Hematopoietic multipotent progenitor cell treated with erythropoietin and hydrocortisone succinate and interleukin-3 and kit ligand, for 8 days (in vitro differentiated cells): ENCODE measurements around the gene CNDP2.
"Not testable (repeated sequence)": the region's sequence is repeated elsewhere in the genome, so short reads cannot be mapped to it uniquely, and the experiment has no call there.

Experiments used
- DNase-seq: peaks from one replicate; pipeline ENCODE4 v3.0.0-alpha.2; 2015

Gene CNDP2

DNA sequence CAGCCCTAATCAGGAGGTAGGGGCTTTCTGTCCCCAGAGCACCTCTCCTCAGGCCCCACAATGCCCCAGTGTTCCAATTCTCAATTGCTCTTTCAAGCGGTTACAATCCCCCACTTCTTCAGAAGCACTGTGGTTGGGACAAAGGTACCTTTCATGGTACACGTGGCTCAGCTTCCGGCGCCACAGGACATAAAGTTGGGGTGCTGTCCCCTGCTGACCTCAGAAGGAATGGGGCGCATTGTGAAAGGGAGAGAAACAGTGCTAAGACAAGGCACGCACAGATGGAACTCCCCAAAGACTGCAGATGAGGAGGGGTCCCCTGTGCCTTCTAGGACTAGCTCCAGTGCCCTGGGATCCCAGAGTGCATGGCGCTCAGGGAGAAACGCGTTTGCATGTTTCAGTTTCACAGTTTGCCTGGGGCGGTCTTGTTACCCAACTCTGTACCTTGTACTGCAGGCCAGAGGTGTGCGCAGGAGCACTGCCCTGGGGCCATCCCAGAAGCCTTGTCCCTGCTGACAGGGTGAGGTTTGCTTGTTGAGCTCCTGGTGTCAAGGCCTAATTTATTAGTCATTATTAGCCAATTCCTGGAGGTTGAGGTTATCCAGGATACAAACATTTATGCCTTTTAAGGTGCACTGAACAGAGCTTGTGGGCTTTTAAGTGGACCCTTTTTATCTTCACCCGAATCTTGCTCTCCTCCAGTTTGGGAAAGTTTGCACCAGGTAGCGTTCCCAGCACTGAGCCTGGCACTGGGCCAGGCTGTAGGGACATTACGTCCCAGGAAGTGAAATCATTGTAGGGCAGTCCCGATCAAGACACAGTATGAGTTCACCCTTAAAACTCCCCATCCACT is 45.8 kb downstream of the CNDP2 start:
- DNase-seq: no peak

- DNase-seq: no peak
Observed at GRCh38 chr18:74544898-74545297, 48.7 kb downstream of the CNDP2 start.

DNA sequence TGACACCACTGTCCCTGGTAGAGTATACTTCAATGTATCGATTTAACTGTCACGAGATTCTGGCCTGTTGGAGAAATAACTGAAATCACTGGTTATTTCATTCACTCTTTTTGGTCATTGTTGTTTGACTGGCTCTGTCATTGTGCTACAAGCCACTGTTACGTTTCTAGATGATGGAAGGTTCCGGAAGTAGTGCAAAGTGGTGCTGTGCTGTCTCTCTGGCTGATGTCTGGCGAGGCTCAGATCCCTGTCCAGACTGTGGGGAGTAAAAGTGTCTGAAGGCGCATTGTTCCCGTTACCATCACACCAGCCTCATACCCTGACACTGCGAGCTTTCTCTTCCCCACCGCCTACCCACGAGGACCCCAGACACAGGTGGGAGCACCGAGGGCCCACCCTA is 49.8 kb downstream of the CNDP2 start:
- no peak for DNase-seq

GRCh38 chr18:74546751-74547530 is 50.8 kb downstream of the CNDP2 start:
- no peak for DNase-seq

DNA sequence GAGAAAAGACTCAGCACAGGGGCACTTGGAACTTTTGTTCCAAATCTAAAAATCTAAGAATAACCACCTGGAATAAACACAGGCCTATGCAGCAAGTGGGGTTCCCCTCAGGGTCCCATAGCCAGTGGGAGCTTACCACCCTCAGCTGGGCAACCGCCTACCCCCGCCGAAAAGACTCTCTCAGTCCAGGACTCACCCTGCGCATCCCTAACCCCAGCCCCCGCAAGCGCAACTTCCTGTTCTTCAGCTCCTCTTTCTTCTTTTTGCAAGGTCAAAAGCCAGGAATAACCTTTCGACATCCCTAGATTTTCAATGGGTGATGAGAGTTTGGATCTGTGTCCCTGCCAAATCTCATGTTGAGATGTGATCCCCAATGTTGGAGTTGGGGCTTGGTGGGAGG is 51.7 kb downstream of the CNDP2 start:
- DNase-seq: no peak

DNA sequence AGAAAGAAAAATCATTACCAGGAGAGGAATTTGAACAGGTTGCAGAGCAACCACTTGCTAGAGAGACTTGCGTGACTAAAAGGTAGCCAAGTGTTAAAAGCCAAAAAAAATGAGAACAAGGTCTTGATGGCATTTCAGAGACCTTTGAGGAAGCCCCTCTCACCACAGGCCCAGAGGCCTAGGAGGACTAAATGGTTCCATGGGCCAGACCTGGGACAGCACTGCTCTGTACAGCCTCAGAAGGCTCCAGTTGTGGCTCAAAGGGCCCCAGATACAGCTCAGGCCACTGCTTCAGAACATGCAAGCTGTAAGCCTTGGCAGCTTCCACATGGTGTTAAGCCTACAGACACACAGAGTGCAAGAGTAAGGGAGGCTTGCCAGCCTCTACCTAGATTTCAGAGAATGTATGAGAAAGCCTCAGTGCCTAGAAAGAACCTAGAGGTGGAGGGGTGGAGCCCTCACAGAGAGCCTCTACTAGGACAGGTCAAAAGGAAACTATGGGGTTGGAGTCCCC is 53.5 kb downstream of the CNDP2 start:
- no peak for DNase-seq

GRCh38 chr18:74550886-74551285 is 54.7 kb downstream of the CNDP2 start:
- no peak for DNase-seq

DNA sequence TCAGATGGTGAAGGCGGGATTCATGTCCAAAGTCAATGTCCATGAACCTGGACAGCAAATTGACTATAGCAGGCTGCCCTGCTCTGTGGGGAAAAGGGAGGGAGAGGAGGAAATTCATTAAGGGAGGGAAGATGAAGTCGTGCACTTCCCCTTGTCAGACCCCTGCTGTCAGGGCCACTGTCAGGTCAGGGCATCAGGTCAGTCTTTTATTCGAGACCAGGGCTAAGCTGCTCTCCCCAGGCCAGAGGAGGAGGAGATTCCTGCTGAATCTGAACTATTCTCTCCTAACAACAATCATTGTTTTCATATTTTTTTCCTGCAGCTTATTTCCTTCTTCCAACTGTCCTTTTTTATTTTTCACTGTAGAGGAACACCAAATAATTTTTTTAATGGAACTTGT is 55.3 kb downstream of the CNDP2 start:
- DNase-seq: no peak

GRCh38 chr18:74551936-74552555 is 55.9 kb downstream of the CNDP2 start:
- peak; percentile 85 for DNase-seq

DNA sequence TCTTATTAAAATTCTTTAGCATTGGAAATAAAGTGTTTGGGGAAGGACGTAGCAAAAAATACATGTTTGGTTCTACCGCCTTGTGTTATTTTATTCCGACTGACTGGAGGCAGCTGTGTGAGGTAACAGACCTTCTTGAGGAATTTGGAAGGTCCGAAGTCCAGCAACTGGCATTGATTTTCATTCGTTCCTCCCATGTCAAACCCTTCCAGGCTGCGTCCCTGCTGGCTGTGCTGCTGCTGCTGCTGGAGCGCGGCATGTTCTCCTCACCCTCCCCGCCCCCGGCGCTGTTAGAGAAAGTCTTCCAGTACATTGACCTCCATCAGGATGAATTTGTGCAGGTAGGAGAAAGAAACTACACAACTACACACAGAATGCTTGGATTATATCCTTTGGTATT is 60.0 kb downstream of the CNDP2 start:
- DNase-seq: no peak

DNA sequence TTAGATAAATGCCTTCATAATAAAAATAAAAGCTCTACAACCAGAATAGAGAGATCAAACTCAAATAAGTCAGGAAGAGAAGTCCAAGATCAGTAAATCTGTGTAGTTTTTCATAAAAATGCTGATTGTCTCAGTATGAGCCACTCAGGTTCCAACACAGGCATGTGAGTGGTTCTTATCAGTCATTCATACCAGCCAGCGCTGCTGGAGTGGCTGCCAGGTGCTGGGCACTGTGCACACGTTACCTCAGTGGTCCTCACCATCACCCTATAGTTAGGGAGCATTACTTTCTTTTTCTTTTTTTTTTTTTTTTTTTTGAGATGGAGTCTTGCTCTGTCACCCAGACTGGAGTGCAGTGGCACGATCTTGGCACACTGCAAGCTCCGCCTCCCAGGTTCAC is 61.9 kb downstream of the CNDP2 start:
- no peak for DNase-seq

GRCh38 chr18:74562131-74562730 is 66.1 kb downstream of the CNDP2 start:
- no peak for DNase-seq

GRCh38 chr18:74562775-74563174 is 66.6 kb downstream of the CNDP2 start:
- no peak for DNase-seq

DNA sequence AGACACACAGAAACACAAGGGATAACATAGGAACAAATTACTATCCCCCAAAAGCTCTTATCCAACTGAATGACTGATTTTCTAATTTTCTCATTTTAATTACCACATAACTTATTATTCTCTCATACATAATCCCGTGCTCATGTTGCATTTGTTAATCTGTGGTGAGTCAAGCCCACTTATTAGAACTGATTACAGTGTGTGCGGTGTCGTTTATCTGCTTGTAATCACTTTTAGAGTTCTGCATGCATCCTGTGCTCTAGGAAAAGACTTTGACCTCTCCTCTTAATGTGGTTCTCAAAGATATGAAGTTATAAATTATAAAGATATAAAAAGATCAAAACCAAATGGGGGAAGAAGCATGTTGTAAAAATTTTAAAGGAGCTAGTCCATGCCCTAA is 67.8 kb downstream of the CNDP2 start:
- no peak for DNase-seq

DNA sequence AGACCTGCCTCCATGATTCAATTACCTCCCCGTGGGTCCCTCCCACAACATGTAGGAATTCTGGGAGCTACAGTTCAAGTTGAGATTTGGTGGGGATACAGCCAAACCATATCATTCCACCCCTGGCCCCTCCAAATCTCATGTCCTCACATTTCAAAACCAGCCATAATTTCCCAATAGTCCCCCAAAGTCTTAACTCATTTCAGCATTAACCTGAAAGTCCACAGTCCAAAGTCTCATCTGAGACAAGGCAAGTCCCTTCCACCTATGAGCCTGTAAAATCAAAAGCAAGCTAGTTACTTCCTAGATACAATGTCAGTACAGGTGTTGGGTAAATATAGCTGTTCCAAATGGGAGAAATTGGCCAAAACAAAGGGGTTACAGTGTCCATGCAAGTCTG is 69.0 kb downstream of the CNDP2 start:
- DNase-seq: not testable (repeated sequence)

- not testable (repeated sequence) for DNase-seq
Observed at GRCh38 chr18:74565993-74566392, 69.8 kb downstream of the CNDP2 start.

DNA sequence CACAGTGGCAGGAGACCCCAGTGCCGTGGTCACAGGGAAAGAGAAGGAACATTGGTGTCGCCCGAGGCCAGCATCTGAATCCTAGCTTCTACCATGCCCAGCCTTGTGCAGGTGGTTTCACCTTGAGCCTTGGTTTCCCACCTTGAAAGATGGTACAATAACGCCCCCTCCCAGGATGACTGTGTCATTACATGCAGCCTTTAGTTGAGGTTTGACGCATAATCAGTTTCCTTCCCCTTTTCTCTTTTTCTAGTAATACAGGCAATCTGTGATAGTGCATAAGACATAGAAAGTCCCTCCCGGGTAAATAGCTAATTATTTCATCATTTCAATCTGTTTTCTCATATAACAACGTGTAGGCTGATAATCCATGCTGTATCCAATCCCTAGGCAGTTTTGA is 71.7 kb downstream of the CNDP2 start:
- no peak for DNase-seq

- no peak for DNase-seq
Observed at GRCh38 chr18:74569401-74569800, 73.2 kb downstream of the CNDP2 start.

- DNase-seq: no peak
Observed at GRCh38 chr18:74570266-74570665, 74.1 kb downstream of the CNDP2 start.

DNA sequence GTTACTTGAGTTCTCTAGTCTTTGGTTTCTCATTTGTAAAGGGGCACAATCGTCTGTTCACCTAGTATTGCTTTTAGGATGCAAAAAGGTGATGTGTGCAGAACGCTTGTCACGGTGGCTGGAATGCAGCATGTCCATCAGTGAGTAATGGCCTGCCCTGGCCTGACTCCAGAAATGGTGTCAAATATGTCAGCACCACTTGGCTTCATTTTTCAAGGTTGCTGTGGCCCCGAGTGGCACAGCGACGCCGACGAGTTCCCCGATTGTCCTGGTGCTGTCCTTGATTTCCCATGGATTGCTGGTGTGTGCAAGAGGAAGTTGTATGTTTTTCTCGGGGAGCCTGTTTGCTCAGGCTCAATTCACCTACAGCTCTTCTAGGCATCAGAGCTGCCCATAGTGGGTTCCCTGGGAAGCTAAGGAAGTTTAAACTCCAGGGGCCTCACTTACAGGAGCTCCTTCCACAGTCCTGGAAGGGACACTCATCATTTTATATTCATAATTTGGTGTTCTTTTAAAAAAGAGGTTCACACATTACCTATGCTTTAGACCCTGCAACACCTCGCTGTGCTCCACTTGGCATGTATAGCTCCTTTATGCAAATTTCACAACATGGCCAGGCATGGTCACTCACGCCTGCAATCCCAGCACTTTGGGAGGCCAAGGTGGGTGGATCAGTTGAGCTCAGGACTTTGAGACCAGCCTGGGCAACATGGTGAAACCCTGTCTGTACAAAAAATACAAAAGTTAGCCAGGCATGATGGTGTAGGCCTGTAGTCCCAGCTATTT is 75.9 kb downstream of the CNDP2 start:
- DNase-seq: no peak

DNA sequence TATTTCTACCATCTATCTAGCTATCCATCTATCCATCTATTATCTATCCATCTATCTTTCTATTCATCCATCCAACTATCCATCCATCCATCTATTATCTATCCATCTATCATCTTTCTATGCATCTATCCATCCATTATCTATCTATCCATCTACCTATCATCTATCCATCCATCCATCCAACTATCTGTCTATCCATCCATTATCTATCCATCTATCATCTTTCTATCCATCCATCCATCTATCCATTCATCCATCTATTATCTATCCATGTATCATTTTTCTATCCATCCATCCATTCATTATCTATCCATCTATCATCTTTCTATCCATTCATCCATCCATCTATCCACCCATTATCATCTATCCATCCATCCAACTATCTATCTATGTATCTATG is 76.9 kb downstream of the CNDP2 start:
- no peak for DNase-seq
